OCI-M1 (cell line): ENCODE data around the gene PLEKHB1.

ENCODE experiments used
- DNase-seq: peaks from one replicate; lab custom pipeline; 2025; lab: John Stamatoyannopoulos, UW

The PLEKHB1 gene

DNA sequence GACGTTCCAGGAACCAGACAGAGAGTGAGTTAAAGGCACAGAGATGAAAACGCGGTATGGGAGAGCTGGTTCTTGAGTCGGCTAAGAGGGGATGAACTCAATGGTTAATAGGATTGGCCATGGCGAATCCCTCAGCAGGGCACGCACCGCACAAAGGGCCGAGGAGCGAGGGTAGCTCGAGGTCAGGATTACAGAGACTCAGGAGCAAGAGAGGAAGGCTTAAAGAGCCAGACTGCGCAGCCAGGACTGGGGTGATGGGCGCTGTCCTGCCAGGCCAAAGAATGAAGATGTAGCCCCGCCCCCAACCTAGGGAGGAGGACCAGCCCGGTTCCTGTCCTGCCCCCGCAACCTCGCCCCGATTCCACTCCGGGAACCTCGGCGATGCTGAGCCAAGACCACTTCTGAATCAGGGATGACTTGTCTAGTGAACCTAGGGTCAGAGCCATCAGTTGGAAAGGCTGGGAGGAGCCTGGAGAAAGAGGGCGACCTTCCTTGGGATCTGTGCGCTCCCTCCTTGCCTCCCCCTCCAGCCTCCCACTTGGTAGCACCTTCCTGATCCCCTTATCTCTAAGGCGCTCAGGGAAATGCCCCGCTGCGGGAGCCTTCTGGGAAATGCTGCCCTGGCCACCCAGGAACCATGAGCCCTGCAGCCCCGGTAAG lies at the start of gene PLEKHB1:
Gene PLEKHB1 (plus strand): TSS at position 610 of the 660 bp plus-strand sequence. CDS start 28 bp downstream, at position 638.
- DNase-seq: no peak

DNA sequence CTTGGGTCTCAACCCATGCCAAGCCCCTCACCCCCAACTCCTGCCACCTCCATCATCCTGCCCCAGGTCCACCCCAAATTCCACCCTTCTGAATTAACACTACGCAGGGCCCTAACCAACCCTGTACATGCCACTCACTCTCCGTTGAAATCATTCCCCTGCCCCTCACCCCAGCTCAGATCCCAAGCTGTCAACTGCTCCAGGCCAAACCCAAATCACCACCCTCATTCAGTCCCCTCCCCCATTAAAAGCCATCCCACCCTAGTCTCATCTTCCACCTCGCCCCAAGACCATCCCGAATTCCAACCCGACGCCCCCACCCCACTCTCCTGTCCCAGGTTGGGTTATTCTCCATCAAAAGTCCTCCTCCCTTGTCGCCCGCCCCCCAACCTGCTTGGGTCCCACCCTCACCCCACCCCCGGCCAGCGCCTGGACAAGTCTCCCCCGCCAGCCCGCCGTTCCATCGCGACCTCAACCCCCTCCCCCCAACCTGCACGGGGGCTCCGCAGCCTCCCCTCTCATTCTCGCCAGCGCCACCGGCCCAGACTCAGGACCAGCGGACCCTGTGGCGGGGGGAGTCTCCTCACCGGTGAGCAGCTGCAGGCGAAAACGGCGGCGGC lies 48.9 kb upstream of the PLEKHB1 start:
- no peak for DNase-seq

DNA sequence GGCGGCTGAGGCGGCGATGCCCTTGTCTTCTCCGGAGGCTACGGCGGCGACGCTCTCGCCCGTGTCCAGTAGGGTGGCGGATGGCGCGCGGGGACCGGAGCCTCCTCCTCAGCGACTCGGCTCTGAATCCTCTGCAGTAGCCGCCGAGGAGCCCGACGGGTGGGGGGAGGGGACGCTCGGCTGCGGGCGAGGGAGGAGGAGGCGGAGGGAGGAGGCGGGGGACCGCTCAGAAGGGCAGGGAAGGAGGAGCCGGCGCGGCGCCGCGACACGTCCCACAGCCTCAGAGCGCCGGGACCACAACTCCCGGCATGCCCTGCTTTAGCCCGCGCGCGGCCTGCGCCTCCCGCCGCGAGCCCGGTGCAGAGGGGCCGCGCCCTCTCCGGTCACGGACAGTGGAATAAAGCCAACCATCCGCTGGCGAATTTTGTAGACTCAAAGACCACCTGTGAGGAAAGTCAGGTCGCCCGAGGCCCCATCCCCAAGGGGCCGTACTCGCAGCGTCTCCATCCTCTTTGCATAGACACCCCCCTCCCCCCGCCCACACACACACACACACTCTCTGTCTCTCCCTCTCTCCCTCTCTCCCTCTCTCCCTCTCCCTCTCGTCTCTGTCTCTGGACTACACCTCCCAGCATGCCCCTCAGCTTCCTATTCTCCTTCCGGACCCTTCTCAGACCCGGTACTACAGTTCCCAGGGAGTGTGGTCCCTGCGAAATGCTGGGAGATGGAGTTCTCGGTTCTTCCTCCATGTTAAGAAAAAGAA lies 48.2 kb upstream of the PLEKHB1 start, which contains the start of gene FAM168A:
Gene FAM168A (minus strand): TSS at position 157 of the 763 bp plus-strand sequence. CDS start 129,638 bp downstream, outside the sequence.
- peak; percentile 100 for DNase-seq

DNA sequence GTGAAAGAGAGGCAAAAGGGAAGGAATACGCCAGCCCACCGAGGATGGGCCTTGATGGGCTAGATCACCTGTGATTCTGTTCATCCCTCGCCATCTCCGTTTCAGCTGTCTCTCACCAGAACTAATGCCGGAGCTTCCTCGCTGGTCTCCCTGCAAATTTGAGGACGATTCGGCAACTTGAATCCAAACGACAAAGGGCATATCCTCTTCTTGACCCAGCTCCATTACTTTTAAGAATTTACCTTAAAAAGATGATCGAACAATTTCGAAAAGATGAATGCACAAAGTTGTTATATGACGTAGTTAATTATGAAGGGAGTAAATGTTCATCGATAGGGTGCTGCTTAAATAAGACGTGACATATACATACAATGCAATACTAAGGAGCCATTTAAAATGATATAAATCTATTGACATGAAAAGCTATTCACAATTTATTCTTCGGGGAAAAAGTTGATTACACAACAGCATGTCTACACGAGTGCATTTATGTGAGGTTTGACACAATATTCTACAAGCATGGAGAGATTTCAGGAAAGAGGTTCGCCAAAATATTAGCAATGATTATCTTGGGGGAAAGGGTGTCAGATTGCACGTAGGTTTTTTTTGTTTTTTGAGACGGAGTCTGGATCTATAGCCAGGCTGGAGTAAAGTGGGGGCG lies 47.5 kb upstream of the PLEKHB1 start:
- DNase-seq: no peak

GRCh38 chr11:73612601-73613140 lies 33.7 kb upstream of the PLEKHB1 start:
- DNase-seq: no peak

GRCh38 chr11:73614591-73614990 lies 31.8 kb upstream of the PLEKHB1 start:
- DNase-seq: no peak

DNA sequence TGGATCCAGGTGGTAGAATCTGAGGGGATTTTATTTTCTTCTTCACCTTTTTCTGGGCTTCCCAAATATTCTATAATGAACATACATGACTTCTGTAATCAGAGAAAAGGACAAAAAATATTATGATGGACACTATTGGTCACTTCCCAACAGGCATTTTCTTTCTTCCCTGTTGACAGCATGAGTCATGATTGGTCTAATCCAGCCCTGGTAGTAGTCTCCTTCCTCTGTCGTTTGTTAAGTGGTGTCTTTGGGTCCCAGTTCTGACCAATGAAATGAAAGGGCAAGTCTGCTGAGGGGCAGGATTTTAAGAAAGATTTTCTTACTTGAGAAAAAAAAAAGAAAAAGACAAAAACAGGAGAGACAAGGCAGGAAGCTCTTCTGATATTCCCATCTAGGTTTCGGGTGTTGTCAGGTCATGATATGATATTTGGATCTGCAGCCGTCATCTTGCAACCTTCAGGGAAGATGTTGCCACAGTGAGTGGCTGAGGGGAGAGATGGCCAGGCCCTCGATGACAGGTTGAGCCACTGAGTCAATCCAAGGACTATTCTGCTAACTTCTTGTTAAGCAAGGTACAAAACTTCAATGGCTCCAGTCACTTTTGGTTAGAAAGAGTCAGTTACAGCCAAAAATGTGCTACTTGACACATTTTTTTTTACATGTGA lies 23.3 kb upstream of the PLEKHB1 start:
- DNase-seq: no peak

GRCh38 chr11:73623686-73624085 lies 22.7 kb upstream of the PLEKHB1 start:
- DNase-seq: peak; percentile 92

- peak; percentile 96 for DNase-seq
Observed at GRCh38 chr11:73625696-73626318, 20.6 kb upstream of the PLEKHB1 start.

DNA sequence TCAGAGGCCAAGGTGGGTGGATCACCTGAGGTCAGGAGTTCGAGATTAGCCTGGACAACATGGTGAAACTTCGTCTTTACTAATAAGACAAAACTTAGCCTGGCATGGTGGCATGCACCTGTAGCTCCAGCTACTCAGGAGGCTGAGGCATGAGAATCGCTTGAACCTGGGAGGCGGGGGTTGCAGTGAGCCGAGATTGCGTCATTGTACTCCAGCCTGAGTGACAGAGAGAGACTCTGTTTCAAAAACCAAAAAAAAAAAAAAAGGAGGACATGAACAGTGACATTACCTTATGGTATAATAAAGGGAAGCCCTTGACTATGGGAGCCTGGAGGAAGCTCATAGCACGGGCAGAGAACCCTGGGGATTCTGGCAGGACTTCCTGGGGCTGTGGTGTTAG lies 16.5 kb upstream of the PLEKHB1 start:
- no peak for DNase-seq

DNA sequence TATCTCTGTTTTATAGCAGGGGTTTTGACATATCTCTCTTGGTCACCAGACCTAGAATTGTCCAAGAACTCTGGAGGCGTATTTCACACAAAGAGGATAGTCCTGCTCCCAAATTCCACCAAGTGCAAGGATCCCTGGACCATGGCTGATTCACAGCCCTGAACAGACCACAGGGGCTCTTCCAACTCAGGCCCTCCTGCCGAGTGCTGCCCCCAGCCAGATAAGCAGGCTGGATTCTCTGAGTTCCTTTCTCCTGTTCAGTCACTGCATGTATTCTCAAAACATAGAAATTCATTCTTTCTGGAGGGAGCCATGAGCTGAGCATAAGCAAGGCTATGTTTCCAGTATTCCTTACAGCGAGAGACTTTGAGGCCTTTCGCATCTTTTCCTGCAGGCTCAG lies 13.4 kb upstream of the PLEKHB1 start:
- DNase-seq: no peak

- no peak for DNase-seq
Observed at GRCh38 chr11:73633999-73634398, 12.4 kb upstream of the PLEKHB1 start.

DNA sequence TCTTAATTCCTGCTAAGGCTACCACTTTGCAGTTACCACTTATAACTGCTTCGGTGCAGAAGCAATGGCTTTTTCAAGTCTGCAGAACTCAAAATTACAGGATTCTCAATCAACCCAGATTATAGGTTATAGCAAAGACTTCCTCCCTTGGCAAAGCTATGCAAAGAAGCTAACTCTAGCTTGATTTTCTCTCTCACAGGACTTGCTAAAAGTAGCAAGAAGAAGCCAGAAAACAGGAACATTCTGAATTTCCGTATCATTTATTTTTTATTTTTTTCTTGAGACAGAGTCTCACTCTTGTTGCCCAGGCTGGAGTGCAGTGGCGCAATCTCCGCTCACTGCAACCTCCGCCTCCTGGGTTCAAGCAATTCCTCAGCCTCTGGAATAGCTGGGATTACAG lies 10.7 kb upstream of the PLEKHB1 start:
- no peak for DNase-seq

DNA sequence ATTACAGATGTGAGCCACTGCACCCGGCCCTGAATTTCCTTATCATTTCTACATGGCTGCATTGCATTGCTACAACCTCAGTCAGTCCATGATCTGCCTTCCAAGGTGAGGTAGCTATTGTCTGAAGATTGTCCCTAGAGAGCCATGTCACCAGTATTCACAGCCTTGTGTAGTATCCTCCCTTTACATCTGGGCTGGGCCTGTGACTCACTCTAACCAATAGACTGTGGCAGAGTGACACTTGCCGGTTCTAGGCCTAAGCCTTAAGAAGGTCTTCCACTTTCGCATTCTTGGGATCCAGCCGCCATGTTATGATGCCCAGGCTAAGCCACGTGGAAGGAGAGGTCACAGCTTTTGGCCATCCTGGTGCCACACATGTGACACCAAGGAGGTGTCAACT lies 10.1 kb upstream of the PLEKHB1 start:
- DNase-seq: no peak

GRCh38 chr11:73637012-73637411 lies 9.4 kb upstream of the PLEKHB1 start:
- DNase-seq: no peak

DNA sequence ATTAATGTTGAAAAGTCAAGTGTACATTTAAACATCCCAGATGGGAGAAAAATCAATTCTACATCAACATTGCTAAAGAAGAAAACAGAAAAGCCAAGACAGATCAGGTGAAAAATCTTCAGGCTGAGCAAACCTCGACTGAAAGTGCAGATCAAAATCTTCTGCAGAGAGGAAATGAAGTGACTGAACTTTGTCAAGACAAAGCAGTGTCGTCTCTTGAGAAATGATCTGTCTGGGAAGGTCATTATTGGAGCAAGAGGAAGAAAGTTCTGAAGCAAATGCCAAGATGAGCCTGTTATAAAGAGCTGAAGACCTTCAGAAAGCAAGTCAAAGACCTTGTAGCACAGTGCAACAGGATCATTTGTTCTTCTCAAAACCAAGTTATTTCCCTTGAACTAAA lies 5.8 kb upstream of the PLEKHB1 start:
- no peak for DNase-seq

DNA sequence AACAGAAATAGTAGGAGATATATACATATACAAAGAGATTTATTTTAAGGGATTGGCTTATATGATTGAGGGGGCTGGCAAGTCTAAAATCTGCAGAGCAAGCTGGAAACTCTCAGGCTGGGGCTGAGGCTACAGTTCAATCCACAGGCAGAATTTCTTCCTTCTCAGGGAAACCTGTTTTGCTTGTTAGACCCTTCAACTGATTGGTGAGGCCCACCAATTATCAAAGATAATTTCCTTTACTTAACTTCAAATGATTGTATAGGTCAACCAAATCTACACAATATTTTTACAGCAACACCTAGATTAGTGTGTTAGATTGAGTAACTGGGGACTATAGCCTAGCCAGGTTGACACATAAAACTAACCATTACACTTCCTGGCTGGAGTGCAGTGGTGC lies 4.7 kb upstream of the PLEKHB1 start:
- no peak for DNase-seq

DNA sequence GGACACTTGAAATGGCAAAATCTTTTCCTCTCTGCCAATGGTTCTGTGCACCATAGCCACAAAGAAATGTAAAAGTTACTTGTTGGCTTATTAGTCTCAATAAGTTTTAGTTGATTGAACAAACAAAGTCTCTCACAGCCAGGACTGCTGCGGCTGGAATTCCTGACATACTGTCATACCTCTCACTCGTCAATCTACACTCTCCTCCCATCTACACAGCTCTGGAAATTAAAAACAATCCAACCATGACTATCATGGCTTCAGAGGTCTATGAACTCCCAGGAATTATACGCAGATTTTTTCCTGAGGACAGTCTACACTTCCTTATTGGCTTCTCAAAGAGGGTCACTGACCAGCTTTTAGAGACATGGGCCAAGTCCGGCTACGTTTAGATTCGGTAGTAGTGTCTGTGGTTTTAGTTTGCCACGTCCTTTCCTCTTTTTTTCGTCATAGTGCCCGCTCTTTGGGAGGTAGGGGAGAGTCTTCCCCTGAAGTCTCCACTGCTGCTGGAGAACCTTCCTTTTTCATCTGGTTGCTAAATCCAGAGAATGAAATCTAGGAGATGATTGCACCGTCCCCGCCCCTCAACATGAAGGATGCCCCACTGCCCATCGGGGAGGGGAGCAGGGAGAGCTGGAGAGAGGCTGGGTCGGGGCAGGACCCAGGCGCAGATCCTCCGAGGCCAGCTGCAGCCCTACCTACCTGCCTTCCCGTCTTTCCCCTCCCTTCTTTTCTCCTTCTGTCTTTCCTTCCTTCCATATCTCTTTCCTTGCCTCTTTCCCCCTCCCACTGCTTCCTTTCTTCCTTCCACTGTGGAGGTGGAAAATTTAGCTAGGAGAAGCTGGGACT lies 1.0 kb upstream of the PLEKHB1 start:
- DNase-seq: peak; percentile 56

- DNase-seq: peak; percentile 95
Observed at GRCh38 chr11:73647459-73648100, 1.2 kb downstream of the PLEKHB1 start.

DNA sequence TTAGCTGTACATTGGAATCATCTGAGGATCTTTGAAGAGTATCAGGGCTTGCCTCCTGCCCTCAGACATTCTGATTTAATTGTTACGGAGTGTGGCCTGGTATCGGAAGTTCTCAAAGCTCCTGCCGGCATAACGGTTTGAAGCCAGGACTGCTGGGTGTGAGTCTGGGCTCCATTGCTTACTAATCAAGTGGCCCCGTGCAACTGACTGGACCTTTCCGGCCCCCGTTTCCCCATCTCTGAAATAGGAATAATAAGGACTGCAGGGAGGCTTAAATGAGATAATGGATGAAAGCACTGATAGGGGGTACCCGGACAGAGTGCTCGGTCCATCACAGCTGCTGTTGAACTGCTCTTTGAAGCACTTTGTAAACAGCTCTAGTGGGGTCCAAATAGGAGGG lies 1.7 kb downstream of the PLEKHB1 start:
- DNase-seq: no peak
